ENCODE measurements around the gene PDE4D.

The PDE4D gene

GRCh38 chr5:59629561-59629960 is 264.0 kb downstream of the PDE4D start:
- Mint-ChIP-seq H3K4me1 (no peaks in the 10 kb centered on the region), H3K9me3 (peaks cover 12% of the 10 kb centered on the region), H3K27ac (no peak overlapping the region), H3K4me3 (no peak overlapping the region), H3K36me3 (no peaks in the 10 kb centered on the region)
- DNase-seq (ENCODE audit: low spot score in 2 of 2) (no peak), ATAC-seq (no peak)

- H3K36me3 Mint-ChIP-seq, result no peaks in the 10 kb centered on the region
- H3K4me3 Mint-ChIP-seq, result no peak overlapping the region
- H3K9me3 Mint-ChIP-seq, result peaks cover 6% of the 10 kb centered on the region
- no peak overlapping the region for H3K27ac Mint-ChIP-seq
- ATAC-seq, result no peak
- no peak for DNase-seq (ENCODE audit: low spot score in 2 of 2)
- H3K4me1 Mint-ChIP-seq, result no peaks in the 10 kb centered on the region
Measured at GRCh38 chr5:59628062-59628828, 265.3 kb downstream of the PDE4D start.

GRCh38 chr5:59624898-59625297 is 268.6 kb downstream of the PDE4D start:
- H3K27ac Mint-ChIP-seq, result no peak overlapping the region
- peaks cover 9% of the 10 kb centered on the region for H3K9me3 Mint-ChIP-seq
- no peaks in the 10 kb centered on the region for H3K4me1 Mint-ChIP-seq
- no peak overlapping the region for H3K4me3 Mint-ChIP-seq
- H3K36me3 Mint-ChIP-seq, result no peaks in the 10 kb centered on the region
- DNase-seq (ENCODE audit: low spot score in 2 of 2), result no peak
- no peak for ATAC-seq

GRCh38 chr5:59622848-59623247 is 270.7 kb downstream of the PDE4D start:
- no peaks in the 10 kb centered on the region for H3K4me1 Mint-ChIP-seq
- H3K27ac Mint-ChIP-seq, result no peak overlapping the region

GRCh38 chr5:59621477-59621876 is 272.0 kb downstream of the PDE4D start:
- Mint-ChIP-seq H3K36me3 (no peaks in the 10 kb centered on the region), H3K4me1 (no peaks in the 10 kb centered on the region), H3K9me3 (peaks cover 7% of the 10 kb centered on the region), H3K27ac (no peak overlapping the region), H3K4me3 (no peak overlapping the region)
- ATAC-seq (no peak), DNase-seq (ENCODE audit: low spot score in 2 of 2) (no peak)

More at GRCh38 chr5:59622848-59623247, 270.7 kb downstream of the PDE4D start:
- no peaks in the 10 kb centered on the region for H3K36me3 Mint-ChIP-seq
- peaks cover 7% of the 10 kb centered on the region for H3K9me3 Mint-ChIP-seq
- no peak overlapping the region for H3K4me3 Mint-ChIP-seq
- no peak for ATAC-seq
- DNase-seq (ENCODE audit: low spot score in 2 of 2), result no peak

GRCh38 chr5:59620535-59621212 is 272.9 kb downstream of the PDE4D start:
- Mint-ChIP-seq H3K4me3 (no peak overlapping the region), H3K9me3 (peaks cover 7% of the 10 kb centered on the region), H3K4me1 (no peaks in the 10 kb centered on the region), H3K36me3 (no peaks in the 10 kb centered on the region), H3K27ac (no peak overlapping the region)
- ATAC-seq, result no peak
- DNase-seq (ENCODE audit: low spot score in 2 of 2), result no peak

- Mint-ChIP-seq H3K4me3 (no peak overlapping the region), H3K9me3 (peaks cover 7% of the 10 kb centered on the region), H3K36me3 (no peaks in the 10 kb centered on the region), H3K4me1 (no peaks in the 10 kb centered on the region), H3K27ac (no peak overlapping the region)
- no peak for DNase-seq (ENCODE audit: low spot score in 2 of 2)
- ATAC-seq, result no peak
Measured at GRCh38 chr5:59618644-59619043, 274.9 kb downstream of the PDE4D start.

- Mint-ChIP-seq H3K4me3 (no peak overlapping the region), H3K36me3 (no peaks in the 10 kb centered on the region), H3K27ac (no peak overlapping the region), H3K4me1 (no peaks in the 10 kb centered on the region), H3K9me3 (peaks cover 7% of the 10 kb centered on the region)
- no peak for ATAC-seq
- DNase-seq (ENCODE audit: low spot score in 2 of 2), result no peak
Measured at GRCh38 chr5:59617186-59617771, 276.2 kb downstream of the PDE4D start.

- DNase-seq (ENCODE audit: low spot score in 2 of 2), result no peak
- no peak overlapping the region for H3K27ac Mint-ChIP-seq
- peaks cover 7% of the 10 kb centered on the region for H3K9me3 Mint-ChIP-seq
- H3K4me3 Mint-ChIP-seq, result no peak overlapping the region
- H3K36me3 Mint-ChIP-seq, result no peaks in the 10 kb centered on the region
- ATAC-seq, result no peak
- H3K4me1 Mint-ChIP-seq, result no peaks in the 10 kb centered on the region
Measured at GRCh38 chr5:59616413-59616812, 277.1 kb downstream of the PDE4D start.

GRCh38 chr5:59615272-59615671 is 278.3 kb downstream of the PDE4D start:
- no peak overlapping the region for H3K4me3 Mint-ChIP-seq
- DNase-seq (ENCODE audit: low spot score in 2 of 2), result no peak
- ATAC-seq, result no peak
- H3K4me1 Mint-ChIP-seq, result no peaks in the 10 kb centered on the region
- H3K36me3 Mint-ChIP-seq, result no peaks in the 10 kb centered on the region
- peaks cover 10% of the 10 kb centered on the region for H3K9me3 Mint-ChIP-seq
- no peak overlapping the region for H3K27ac Mint-ChIP-seq

- Mint-ChIP-seq H3K9me3 (peaks cover 6% of the 10 kb centered on the region), H3K4me3 (no peak overlapping the region), H3K4me1 (no peaks in the 10 kb centered on the region), H3K36me3 (no peaks in the 10 kb centered on the region), H3K27ac (no peak overlapping the region)
- no peak for DNase-seq (ENCODE audit: low spot score in 2 of 2)
- ATAC-seq, result peak; percentile 61
Measured at GRCh38 chr5:59609501-59610265, 283.8 kb downstream of the PDE4D start.

GRCh38 chr5:59608745-59609144 is 284.8 kb downstream of the PDE4D start:
- no peaks in the 10 kb centered on the region for H3K36me3 Mint-ChIP-seq
- no peak overlapping the region for H3K4me3 Mint-ChIP-seq
- peaks cover 6% of the 10 kb centered on the region for H3K9me3 Mint-ChIP-seq
- peak; percentile 82 for ATAC-seq
- no peaks in the 10 kb centered on the region for H3K4me1 Mint-ChIP-seq
- no peak for DNase-seq (ENCODE audit: low spot score in 2 of 2)
- peak overlapping the region; percentile 7 for H3K27ac Mint-ChIP-seq

- DNase-seq (ENCODE audit: low spot score in 2 of 2) (no peak), ATAC-seq (no peak)
- Mint-ChIP-seq H3K9me3 (peaks cover 3% of the 10 kb centered on the region), H3K4me1 (no peaks in the 10 kb centered on the region), H3K4me3 (no peak overlapping the region), H3K36me3 (no peaks in the 10 kb centered on the region), H3K27ac (no peak overlapping the region)
Measured at GRCh38 chr5:59607138-59607765, 286.3 kb downstream of the PDE4D start.

GRCh38 chr5:59605915-59606314 is 287.6 kb downstream of the PDE4D start:
- no peak for ATAC-seq
- DNase-seq (ENCODE audit: low spot score in 2 of 2), result no peak
- no peaks in the 10 kb centered on the region for H3K4me1 Mint-ChIP-seq
- H3K9me3 Mint-ChIP-seq, result peaks cover 3% of the 10 kb centered on the region
- no peaks in the 10 kb centered on the region for H3K36me3 Mint-ChIP-seq
- H3K27ac Mint-ChIP-seq, result no peak overlapping the region
- H3K4me3 Mint-ChIP-seq, result no peak overlapping the region

GRCh38 chr5:59604111-59604510 is 289.4 kb downstream of the PDE4D start:
- no peak overlapping the region for H3K27ac Mint-ChIP-seq

More at GRCh38 chr5:59604111-59604510, 289.4 kb downstream of the PDE4D start:
- no peaks in the 10 kb centered on the region for H3K4me1 Mint-ChIP-seq
- H3K36me3 Mint-ChIP-seq, result no peaks in the 10 kb centered on the region
- no peaks in the 10 kb centered on the region for H3K9me3 Mint-ChIP-seq
- ATAC-seq (no peak), DNase-seq (ENCODE audit: low spot score in 2 of 2) (no peak)
- H3K4me3 Mint-ChIP-seq, result no peak overlapping the region

Measured in stimulated activated effector memory CD8-positive, alpha-beta T cell treated with anti-CD3 and anti-CD28 coated beads, Interleukin-12 subunit alpha, Interleukin-12 subunit beta, amount 100 ng/mL, for 72 hours (primary cell).